ENCODE results near the gene MAPK6. TPM values are rescaled to one million over a fixed set of nuclear protein-coding genes. Genes with fewer than 3 reads are reported as not detected.
"Not testable (repeated sequence)": the region's sequence is repeated elsewhere in the genome, so short reads cannot be mapped to it uniquely, and the experiment has no call there.

Gene MAPK6
- total RNA-seq, 4 donors from 2014 or later: 30.3 to 69.4 (median 42.0) TPM

GRCh38 chr15:52002351-52002750, 16.7 kb upstream of the MAPK6 start:
- DNase-seq: no peak
- no peak overlapping the region for H3K27ac ChIP-seq
- H3K36me3 ChIP-seq: no peaks in the 10 kb centered on the region
- in situ Hi-C loops (cut with MboI; ENCODE audit: low pct_ligation_motif_present in 1 of 4, low pct_unique_long_range_greater_than_20kb in 1 of 4, low sequenced_read_pairs in 3 of 4): no loop called here
- intact Hi-C loops (cut with DNase I; ENCODE audit: low total_unique reads): no loop called here
- H3K4me3 ChIP-seq: no peak overlapping the region
- H3K27me3 ChIP-seq: no peaks in the 10 kb centered on the region
- no peak for TF ChIP-seq POLR2AphosphoS5 (IDR thresholded peaks at IDR 0.05)
- TF ChIP-seq EP300 (IDR thresholded peaks at IDR 0.05; ENCODE audit: low read depth): no peak
- TF ChIP-seq CTCF (IDR thresholded peaks at IDR 0.05): no peak
- TF ChIP-seq POLR2A (IDR thresholded peaks at IDR 0.05): no peak
- H3K9me3 ChIP-seq: no peaks in the 10 kb centered on the region
- peaks cover 0 to 7% (median 0%) of the 10 kb centered on the region in 4 donors for H3K4me1 ChIP-seq
- 89% methylated on average over 2 of the region's 2 CpGs; no CpG with 5 or more reads in 1 of the 2 donors for WGBS, 2 donors (ENCODE audit: low coverage in 1 of 2)

- H3K36me3 ChIP-seq; H3K27me3 ChIP-seq; in situ Hi-C loops (cut with MboI; ENCODE audit: low pct_ligation_motif_present in 1 of 4, low pct_unique_long_range_greater_than_20kb in 1 of 4, low sequenced_read_pairs in 3 of 4); DNase-seq; intact Hi-C loops (cut with DNase I; ENCODE audit: low total_unique reads); H3K27ac ChIP-seq; H3K9me3 ChIP-seq; H3K4me3 ChIP-seq: not testable (repeated sequence)
- H3K4me1 ChIP-seq: peaks cover 0 to 12% (median under 1%) of the 10 kb centered on the region in 4 donors
- WGBS, 2 donors (ENCODE audit: low coverage in 1 of 2): 73 to 89% methylated on average over 7 of the region's 7 CpGs
These were observed 15.9 kb upstream of the MAPK6 start for GRCh38 chr15:52003089-52003488.

GRCh38 chr15:52003710-52004109, 15.3 kb upstream of the MAPK6 start:
- no peak overlapping the region for H3K4me3 ChIP-seq
- in situ Hi-C loops (cut with MboI; ENCODE audit: low pct_ligation_motif_present in 1 of 4, low pct_unique_long_range_greater_than_20kb in 1 of 4, low sequenced_read_pairs in 3 of 4): no loop called here
- no peaks in the 10 kb centered on the region for H3K9me3 ChIP-seq
- H3K4me1 ChIP-seq: peaks cover 0 to 16% (median 2%) of the 10 kb centered on the region in 4 donors
- no peaks in the 10 kb centered on the region for H3K36me3 ChIP-seq
- 95% methylated on average over 1 of the region's 1 CpG; no CpG with 5 or more reads in 1 of the 2 donors for WGBS, 2 donors (ENCODE audit: low coverage in 1 of 2)
- H3K27ac ChIP-seq: no peak overlapping the region
- TF ChIP-seq EP300 (IDR thresholded peaks at IDR 0.05; ENCODE audit: low read depth) (no peak), CTCF (IDR thresholded peaks at IDR 0.05) (no peak), POLR2AphosphoS5 (IDR thresholded peaks at IDR 0.05) (no peak), POLR2A (IDR thresholded peaks at IDR 0.05) (no peak)
- intact Hi-C loops (cut with DNase I; ENCODE audit: low total_unique reads): no loop called here
- H3K27me3 ChIP-seq: no peaks in the 10 kb centered on the region
- DNase-seq: no peak

GRCh38 chr15:52004806-52005205, 14.2 kb upstream of the MAPK6 start:
- no peak overlapping the region for H3K4me3 ChIP-seq
- no peaks in the 10 kb centered on the region for H3K36me3 ChIP-seq
- no peak for TF ChIP-seq POLR2AphosphoS5 (IDR thresholded peaks at IDR 0.05)
- TF ChIP-seq CTCF (IDR thresholded peaks at IDR 0.05): no peak
- no peak for TF ChIP-seq EP300 (IDR thresholded peaks at IDR 0.05; ENCODE audit: low read depth)
- TF ChIP-seq POLR2A (IDR thresholded peaks at IDR 0.05): no peak
- WGBS, 2 donors (ENCODE audit: low coverage in 1 of 2): 93 to 94% methylated on average over 2 to 6 of the region's 6 CpGs
- H3K4me1 ChIP-seq: peaks cover 0 to 24% (median 4%) of the 10 kb centered on the region in 4 donors
- DNase-seq: no peak
- H3K9me3 ChIP-seq: no peaks in the 10 kb centered on the region
- H3K27ac ChIP-seq: no peak overlapping the region
- in situ Hi-C loops (cut with MboI; ENCODE audit: low pct_ligation_motif_present in 1 of 4, low pct_unique_long_range_greater_than_20kb in 1 of 4, low sequenced_read_pairs in 3 of 4): no loop called here
- intact Hi-C loops (cut with DNase I; ENCODE audit: low total_unique reads): no loop called here
- H3K27me3 ChIP-seq: no peaks in the 10 kb centered on the region

All from transverse colon (tissue), 4 donors.